A549 (cell line): Measurements from ENCODE around the gene PSMB11.

ENCODE experiments used
- CHD4 ChIP-seq: fragments of 200-600 bp; sonication (generic); IDR thresholded peaks from 2 replicates; pipeline ENCODE4 v1.6.1; 2016; ENCODE audit warnings: antibody characterized with exemption, mild to moderate bottlenecking, borderline replicate concordance
- JUN ChIP-seq, 2 experiments: fragments of >200 bp; sonication (Bioruptor Twin); formaldehyde crosslinking; IDR thresholded peaks; 2 replicates in 1 of 2; 3 replicates in 1 of 2; pipeline ENCODE4 v1.6.1; 2016 to 2017
- MYC ChIP-seq: IDR thresholded peaks from 2 replicates; pipeline ENCODE4 v1.6.1; 2012; ENCODE audit warnings: mild to moderate bottlenecking, inconsistent platforms, low read length, improper control_type of control experiment, borderline replicate concordance
- RAD21 ChIP-seq, 2 experiments: fragments of >200 bp in 1 of 2; sonication (Bioruptor Twin) in 1 of 2; formaldehyde crosslinking in 1 of 2; IDR thresholded peaks in 1 of 2; conservative IDR thresholded peaks in 1 of 2; 2 replicates in 1 of 2; 3 replicates in 1 of 2; pipeline ENCODE4 v1.6.1; 2012 to 2018; ENCODE audit warnings: inconsistent platforms in 1 of 2
- RARB ChIP-seq: fragments of 250-450 bp; sonication (Bioruptor Pico); IDR thresholded peaks from 2 replicates; pipeline ENCODE4 v1.8.0; 2021; ENCODE audit warnings: mild to moderate bottlenecking, moderate library complexity
- TF ChIP-seq, protein P1 (sequence below): fragments of >200 bp; sonication (Bioruptor Twin); formaldehyde crosslinking; IDR thresholded peaks from 3 replicates; pipeline ENCODE4 v1.5.1; 2016
- TF ChIP-seq, protein P2 (sequence below): IDR thresholded peaks from 2 replicates; pipeline ENCODE4 v1.6.1; 2012

DNA sequence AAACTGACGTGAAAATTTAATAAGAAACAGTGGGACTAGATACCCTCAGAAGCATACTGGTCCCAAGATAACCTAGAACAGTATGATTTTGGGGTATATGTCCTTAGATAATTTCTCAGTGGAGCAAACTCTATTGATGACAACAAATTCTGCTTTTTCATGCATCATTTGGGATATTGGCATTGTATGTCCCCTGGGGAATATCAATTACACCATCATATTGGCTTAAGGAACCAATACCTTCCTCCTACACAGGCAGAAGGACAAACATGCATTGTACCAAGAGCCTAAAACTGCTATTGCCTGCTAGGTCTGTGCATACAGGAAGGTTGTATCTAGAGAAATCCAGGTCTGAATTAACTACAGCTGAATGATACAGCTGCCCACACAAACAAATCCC is 32.9 kb downstream of the PSMB11 start:
- TF ChIP-seq, protein P1, sequence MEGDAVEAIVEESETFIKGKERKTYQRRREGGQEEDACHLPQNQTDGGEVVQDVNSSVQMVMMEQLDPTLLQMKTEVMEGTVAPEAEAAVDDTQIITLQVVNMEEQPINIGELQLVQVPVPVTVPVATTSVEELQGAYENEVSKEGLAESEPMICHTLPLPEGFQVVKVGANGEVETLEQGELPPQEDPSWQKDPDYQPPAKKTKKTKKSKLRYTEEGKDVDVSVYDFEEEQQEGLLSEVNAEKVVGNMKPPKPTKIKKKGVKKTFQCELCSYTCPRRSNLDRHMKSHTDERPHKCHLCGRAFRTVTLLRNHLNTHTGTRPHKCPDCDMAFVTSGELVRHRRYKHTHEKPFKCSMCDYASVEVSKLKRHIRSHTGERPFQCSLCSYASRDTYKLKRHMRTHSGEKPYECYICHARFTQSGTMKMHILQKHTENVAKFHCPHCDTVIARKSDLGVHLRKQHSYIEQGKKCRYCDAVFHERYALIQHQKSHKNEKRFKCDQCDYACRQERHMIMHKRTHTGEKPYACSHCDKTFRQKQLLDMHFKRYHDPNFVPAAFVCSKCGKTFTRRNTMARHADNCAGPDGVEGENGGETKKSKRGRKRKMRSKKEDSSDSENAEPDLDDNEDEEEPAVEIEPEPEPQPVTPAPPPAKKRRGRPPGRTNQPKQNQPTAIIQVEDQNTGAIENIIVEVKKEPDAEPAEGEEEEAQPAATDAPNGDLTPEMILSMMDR: no peak
- TF ChIP-seq, protein P2, sequence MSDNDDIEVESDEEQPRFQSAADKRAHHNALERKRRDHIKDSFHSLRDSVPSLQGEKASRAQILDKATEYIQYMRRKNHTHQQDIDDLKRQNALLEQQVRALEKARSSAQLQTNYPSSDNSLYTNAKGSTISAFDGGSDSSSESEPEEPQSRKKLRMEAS: no peak
- no peak for TF ChIP-seq RARB (CRISPR knock-in tag)
- TF ChIP-seq CHD4: no peak
- no peak for TF ChIP-seq JUN (IDR thresholded peaks at IDR 0.05)
- no peak for TF ChIP-seq MYC
- no peak for TF ChIP-seq RAD21 (conservative IDR thresholded peaks at IDR 0.05 in 1 of 2, IDR thresholded peaks at IDR 0.05 in 1 of 2)
